T-helper 2 cell treated with Interferon-gamma antibody and Interleukin-4, amounts not matched to agents 5 μg/mL and 100 μg/mL, for 36 hours (primary cell): ENCODE results near the gene PPA1.
"Not testable (repeated sequence)": the region's sequence is repeated elsewhere in the genome, so short reads cannot be mapped to it uniquely, and the experiment has no call there.

Experiments
- DNase-seq: peaks from one replicate; pipeline ENCODE4 v3.0.0; 2021; ENCODE audit warnings: low spot score
- H3K27ac Mint-ChIP-seq: one replicate; pipeline ENCODE4 v1.8.0; 2021; ENCODE audit warnings: mild to moderate bottlenecking, mixed read lengths
- H3K27me3 Mint-ChIP-seq: one replicate; pipeline ENCODE4 v1.8.0; 2021; ENCODE audit warnings: low read depth, mixed read lengths
- H3K36me3 Mint-ChIP-seq: one replicate; pipeline ENCODE4 v1.8.0; 2021; ENCODE audit warnings: low read depth, mixed read lengths
- H3K4me1 Mint-ChIP-seq: one replicate; pipeline ENCODE4 v1.8.0; 2021; ENCODE audit warnings: low read depth, mixed read lengths
- H3K4me3 Mint-ChIP-seq: one replicate; pipeline ENCODE4 v1.8.0; 2022; ENCODE audit warnings: mild to moderate bottlenecking, moderate library complexity, mixed read lengths
- H3K9me3 Mint-ChIP-seq: one replicate; pipeline ENCODE4 v1.8.0; 2021; ENCODE audit warnings: mixed read lengths

PPA1 gene

DNA sequence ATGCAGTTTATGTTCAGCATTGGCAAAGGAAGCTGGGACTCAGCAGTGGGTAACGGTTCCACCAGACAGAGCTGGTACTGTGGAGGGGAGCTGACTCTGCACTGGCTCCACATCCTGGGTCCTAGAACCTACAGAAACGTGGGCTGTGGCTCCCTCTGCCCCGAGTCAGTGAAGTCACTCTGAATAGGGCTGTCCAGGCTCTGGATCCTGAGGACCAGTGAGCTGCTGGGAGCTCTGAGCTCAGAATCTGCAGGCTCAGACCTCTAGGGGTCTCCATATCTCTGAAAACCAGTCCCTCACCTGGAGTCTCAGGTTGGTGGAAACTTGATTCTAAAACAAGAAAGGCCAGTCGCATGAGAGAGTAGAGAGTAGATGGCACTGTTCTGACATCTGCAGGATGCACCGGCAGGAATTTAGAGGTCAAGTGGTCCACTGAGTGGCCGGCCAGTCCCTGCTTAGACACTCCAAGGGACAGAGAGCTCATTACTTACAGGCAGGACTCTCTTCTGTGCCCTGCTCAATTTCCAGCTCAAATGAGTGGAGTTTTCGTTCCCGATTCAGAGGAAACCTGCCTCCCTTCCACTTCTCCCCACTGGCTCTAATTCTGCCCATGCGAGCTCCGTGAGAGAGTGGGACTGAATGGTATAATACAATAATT lies 31.9 kb upstream of the PPA1 start:
- Mint-ChIP-seq H3K36me3 (peaks cover 2% of the 10 kb centered on the region), H3K27me3 (peaks cover 6% of the 10 kb centered on the region), H3K9me3 (peaks cover 21% of the 10 kb centered on the region), H3K27ac (no peak overlapping the region), H3K4me1 (peaks cover 3% of the 10 kb centered on the region), H3K4me3 (no peak overlapping the region)
- no peak for DNase-seq

DNA sequence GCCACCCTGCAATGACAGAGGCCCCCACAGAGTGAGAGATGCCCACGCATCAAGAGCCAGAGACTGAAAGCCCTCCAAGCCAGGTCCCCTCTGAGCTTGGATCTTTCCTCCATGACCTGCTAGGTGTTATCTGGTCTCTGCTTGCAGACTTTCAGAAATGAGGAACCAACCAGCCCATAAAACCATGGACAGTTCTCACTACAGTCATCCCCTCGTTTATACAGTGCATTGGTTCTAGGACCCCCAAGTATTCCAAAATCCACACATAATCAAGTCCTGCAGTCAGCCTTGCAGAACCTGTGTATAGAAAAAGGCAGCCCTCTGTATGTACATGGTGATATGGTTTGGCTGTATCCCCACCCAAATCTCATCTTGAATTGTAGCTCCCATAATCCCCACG lies 27.5 kb upstream of the PPA1 start:
- H3K4me1 Mint-ChIP-seq, result peaks cover under 1% of the 10 kb centered on the region
- peaks cover 33% of the 10 kb centered on the region for H3K27me3 Mint-ChIP-seq
- DNase-seq, result no peak
- no peak overlapping the region for H3K27ac Mint-ChIP-seq
- H3K4me3 Mint-ChIP-seq, result no peak overlapping the region
- peaks cover 2% of the 10 kb centered on the region for H3K36me3 Mint-ChIP-seq
- peaks cover 21% of the 10 kb centered on the region for H3K9me3 Mint-ChIP-seq

DNA sequence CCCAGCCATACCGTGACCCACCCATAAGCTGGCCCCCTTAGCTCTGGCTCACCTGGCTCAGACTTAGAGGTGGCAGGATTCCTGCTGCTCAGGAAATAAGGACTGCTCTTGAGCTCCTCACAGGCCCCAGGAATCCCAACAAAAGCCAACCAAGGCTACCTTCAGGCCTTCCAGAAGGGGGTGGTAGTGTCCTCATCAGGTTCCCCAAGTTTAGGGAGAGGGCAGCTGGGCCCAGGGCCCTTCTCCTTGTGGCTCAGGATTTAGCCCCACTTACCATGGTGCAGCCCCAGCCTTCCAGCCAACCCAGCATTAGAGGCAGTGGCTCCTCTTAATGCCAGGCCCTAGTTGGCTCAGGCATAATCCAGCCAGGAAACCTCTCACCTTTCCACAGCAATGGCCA lies 27.0 kb upstream of the PPA1 start:
- peaks cover 2% of the 10 kb centered on the region for H3K36me3 Mint-ChIP-seq
- no peak overlapping the region for H3K4me3 Mint-ChIP-seq
- DNase-seq, result no peak
- peaks cover 4% of the 10 kb centered on the region for H3K4me1 Mint-ChIP-seq
- H3K27me3 Mint-ChIP-seq, result peaks cover 36% of the 10 kb centered on the region
- peaks cover 21% of the 10 kb centered on the region for H3K9me3 Mint-ChIP-seq
- no peak overlapping the region for H3K27ac Mint-ChIP-seq

DNA sequence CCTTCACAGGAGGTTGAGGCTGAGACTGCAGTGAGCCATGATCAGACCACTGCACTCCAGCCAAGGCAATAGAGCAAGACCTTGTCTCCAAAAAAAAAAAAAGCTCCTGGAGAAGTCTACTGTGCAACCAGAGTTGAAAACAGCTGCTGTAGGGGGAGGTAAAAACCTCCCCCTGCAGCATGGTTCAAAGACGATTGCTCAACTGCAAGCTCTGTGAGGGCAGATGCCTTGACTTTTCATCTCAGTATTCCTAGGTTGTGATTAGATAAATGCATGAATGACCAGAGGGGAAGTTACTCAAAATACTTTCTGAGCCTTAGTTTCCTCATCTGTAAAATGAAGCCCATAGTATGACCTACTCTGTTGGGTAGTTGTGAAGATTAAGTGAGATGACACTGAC lies 25.0 kb upstream of the PPA1 start:
- Mint-ChIP-seq H3K9me3 (peaks cover 21% of the 10 kb centered on the region), H3K36me3 (peaks cover 2% of the 10 kb centered on the region), H3K4me1 (peaks cover 4% of the 10 kb centered on the region), H3K27me3 (peaks cover 47% of the 10 kb centered on the region), H3K4me3 (no peak overlapping the region), H3K27ac (no peak overlapping the region)
- DNase-seq, result no peak

DNA sequence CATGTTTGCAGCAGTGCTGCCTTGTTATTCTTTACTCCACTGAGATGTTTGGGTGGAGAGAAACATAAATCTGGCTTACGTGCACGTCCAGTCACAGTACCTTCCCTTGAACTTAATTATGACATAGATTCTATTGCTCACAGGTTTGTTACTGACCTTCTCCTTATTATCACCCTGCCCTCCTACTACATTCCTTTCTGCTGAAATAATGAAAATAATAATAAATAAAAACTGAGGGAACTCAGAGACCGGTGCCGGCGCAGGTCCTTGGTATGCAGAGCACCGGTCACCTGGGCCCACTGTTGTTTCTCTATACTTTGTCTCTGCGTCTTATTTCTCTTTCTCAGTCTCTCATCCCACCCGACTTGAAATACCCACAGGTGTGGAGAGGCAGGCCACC lies 24.6 kb upstream of the PPA1 start:
- not testable (repeated sequence) for H3K36me3 Mint-ChIP-seq, DNase-seq, H3K4me3 Mint-ChIP-seq, H3K4me1 Mint-ChIP-seq, H3K27ac Mint-ChIP-seq
- H3K27me3 Mint-ChIP-seq, result peaks cover 50% of the 10 kb centered on the region
- peaks cover 21% of the 10 kb centered on the region for H3K9me3 Mint-ChIP-seq

DNA sequence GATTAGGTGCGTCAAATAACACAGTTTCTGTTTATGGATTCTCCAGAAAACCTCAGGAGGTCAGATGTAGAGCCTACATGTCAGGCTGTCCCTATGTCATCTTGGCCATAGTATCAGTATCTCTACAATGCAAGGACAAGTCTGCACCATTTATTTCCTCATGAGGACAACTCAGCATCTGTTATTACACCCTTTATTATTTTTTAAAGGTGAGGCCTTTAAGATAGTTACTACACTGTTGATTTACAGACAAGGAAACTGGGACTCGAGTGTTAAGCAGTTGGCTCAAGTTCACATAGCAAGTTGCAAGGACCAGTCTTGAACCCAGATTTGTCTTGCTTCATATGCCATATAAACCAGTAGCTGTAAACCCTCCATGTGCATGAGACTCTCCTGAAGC lies 23.2 kb upstream of the PPA1 start:
- no peak overlapping the region for H3K27ac Mint-ChIP-seq
- peaks cover 12% of the 10 kb centered on the region for H3K9me3 Mint-ChIP-seq
- peaks cover 56% of the 10 kb centered on the region for H3K27me3 Mint-ChIP-seq
- no peak for DNase-seq
- peaks cover 4% of the 10 kb centered on the region for H3K4me1 Mint-ChIP-seq
- H3K4me3 Mint-ChIP-seq, result no peak overlapping the region
- peaks cover under 1% of the 10 kb centered on the region for H3K36me3 Mint-ChIP-seq

DNA sequence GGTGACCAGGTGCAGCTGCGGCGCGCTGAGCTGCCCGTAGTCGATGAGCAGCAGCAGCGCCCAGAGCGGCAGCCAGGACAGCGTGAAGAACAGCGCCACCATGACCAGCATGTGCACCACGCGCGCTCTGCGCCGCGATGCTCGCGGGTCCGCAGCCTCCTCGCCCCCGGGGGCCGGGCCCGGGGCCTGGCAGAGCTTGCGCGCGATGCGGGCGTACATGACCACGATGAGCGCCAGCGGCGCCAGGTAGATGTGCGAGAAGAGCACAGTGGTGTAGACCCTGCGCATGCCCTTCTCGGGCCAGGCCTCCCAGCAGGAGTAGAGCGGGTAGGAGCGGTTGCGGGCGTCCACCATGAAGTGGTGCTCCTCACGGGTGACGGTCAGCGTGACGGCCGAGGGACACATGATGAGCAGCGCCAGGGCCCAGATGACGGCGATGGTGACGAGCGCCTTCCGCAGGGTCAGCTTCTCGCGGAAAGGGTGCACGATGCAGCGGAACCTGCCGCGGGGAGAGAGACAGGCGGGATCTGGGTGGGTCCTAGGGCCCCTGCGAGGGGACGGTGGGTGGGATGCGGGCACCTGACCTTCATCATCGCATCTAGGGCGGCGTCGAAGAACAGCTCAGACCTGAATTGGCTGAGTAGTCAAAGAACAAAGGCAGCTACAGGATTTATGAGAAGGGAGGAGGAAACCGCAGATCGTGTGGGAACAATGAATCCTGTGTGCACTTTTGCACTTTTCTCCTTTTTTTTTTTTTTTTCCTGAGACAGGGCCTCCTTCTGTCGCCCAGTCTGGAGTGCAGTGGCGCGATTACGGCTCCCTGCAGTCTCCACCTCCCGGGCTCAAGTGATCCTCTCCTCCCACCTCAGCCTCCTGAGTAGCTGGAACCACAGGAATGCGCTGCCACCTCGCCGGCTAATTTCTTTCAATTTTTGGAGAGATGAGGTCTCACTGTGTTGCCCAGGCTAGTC lies 22.4 kb upstream of the PPA1 start:
- no peak for DNase-seq

DNA sequence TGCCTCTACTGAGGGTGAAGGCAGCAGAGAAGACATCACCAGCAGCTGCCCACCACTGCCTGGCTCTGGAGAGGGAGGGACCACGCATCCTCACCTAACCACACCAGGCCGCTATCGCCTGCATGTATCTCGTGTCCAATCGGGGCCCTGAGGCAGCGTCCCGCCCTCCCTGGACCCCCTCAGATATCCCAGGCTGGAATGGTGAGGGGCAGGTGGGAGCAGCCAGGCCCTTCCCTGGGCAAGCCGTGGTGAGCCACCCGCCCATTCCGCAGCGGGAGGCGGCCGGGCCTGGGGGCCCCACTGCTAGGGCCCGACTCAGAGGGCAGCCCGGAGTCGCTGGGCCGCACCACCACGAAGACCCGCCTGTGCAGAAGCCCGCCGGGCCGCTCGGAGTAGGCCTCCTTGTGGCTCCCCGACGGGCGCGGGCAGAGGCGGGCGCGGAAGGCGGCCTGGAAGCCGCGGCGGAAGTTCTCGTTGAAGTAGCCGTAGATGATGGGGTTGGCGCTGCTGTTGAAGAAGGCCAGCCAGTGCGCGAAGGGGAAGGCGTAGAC lies 21.6 kb upstream of the PPA1 start:
- no peak overlapping the region for H3K27ac Mint-ChIP-seq
- H3K36me3 Mint-ChIP-seq, result no peaks in the 10 kb centered on the region
- no peaks in the 10 kb centered on the region for H3K9me3 Mint-ChIP-seq
- DNase-seq, result no peak
- H3K4me3 Mint-ChIP-seq, result peak overlapping the region; percentile 40
- peaks cover 57% of the 10 kb centered on the region for H3K27me3 Mint-ChIP-seq
- H3K4me1 Mint-ChIP-seq, result peaks cover 4% of the 10 kb centered on the region

More for the DNA sequence above, 22.4 kb upstream of the PPA1 start:
- H3K27ac Mint-ChIP-seq, result peak overlapping the region; percentile 41
- H3K9me3 Mint-ChIP-seq, result peaks cover 3% of the 10 kb centered on the region
- H3K4me1 Mint-ChIP-seq, result peaks cover 4% of the 10 kb centered on the region
- H3K36me3 Mint-ChIP-seq, result no peaks in the 10 kb centered on the region
- H3K27me3 Mint-ChIP-seq, result peaks cover 57% of the 10 kb centered on the region
- H3K4me3 Mint-ChIP-seq, result peak overlapping the region; percentile 59

DNA sequence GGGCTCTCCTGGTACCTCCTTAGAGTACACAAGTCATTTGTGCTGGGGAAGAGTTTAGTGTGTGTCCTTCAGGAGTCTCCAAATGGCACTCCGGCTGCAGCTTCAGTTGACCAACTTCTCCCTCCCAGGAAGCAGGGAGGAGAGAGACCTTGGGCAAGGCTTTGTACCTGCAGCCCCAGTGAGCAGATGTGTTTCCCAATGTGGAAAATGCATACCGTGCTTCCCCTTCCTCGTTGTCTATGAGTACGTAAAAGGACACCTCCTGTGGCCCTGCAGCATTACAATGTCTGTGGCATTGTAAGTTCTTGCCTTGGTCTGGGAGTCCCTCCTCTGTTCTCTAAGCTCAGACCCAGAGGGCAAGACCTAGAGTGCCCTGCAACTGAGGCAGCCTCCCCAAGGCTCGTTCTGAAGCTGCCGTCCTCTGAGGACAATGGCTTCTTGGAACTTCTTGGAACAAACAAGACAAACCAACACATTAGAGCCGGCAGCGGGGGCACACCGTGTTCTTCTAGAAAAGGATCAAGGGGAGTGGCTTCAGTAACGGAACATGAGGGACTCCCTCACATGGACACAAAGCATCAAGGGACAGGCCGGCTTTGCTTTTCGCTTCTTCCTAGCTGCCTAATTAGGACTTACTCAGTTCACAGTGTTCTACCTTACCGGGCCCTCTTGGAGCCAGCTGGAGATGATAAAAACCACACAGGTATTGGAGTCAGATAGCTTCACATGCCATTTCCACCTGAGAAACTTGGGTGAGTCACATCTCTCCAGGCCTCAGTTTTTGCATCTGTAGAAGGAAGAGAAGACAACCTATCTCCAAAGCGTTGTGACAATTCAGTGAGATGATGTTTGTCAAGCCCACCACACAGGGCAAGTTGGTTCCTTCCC lies 20.9 kb upstream of the PPA1 start:
- peaks cover 57% of the 10 kb centered on the region for H3K27me3 Mint-ChIP-seq
- no peak overlapping the region for H3K4me3 Mint-ChIP-seq

DNA sequence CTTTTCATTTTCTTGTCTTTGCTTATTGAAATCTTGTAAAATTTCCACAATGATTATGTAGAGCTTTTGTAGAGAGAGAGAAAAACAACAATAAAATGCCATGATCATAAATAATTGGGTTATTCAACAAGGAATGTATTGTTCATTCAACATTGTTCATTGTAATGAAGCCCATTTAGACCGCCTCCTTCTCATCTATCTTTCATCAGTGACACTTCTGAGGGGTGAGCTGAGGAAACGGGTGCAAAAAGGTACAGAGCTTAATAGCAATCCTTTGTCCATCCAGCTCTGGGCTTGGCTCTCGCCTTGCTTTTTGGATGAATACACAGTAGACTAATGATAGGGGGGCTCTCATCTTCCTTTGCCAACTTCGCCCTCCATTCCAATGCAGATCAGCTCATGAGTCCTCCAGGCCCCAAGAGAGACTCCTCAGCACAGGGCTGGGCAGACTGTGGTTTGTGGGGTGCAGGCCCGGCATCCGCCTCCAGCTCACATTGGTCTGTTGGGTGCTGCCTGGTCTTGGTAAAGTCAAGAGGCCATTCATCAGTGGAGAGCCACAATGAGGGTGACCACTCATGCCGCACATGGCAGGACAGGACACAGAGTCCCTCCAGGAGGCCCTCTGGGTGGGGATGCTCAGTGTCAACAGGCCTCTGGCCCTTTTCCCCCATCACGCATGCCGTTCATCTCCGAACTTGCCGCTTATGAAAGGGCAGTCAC lies 17.9 kb upstream of the PPA1 start:
- Mint-ChIP-seq H3K27ac (no peak overlapping the region), H3K4me3 (no peak overlapping the region), H3K36me3 (no peaks in the 10 kb centered on the region), H3K27me3 (peaks cover 39% of the 10 kb centered on the region), H3K9me3 (no peaks in the 10 kb centered on the region), H3K4me1 (peaks cover 4% of the 10 kb centered on the region)
- no peak for DNase-seq

More for the DNA sequence above, 20.9 kb upstream of the PPA1 start:
- Mint-ChIP-seq H3K4me1 (peaks cover 4% of the 10 kb centered on the region), H3K9me3 (no peaks in the 10 kb centered on the region), H3K36me3 (no peaks in the 10 kb centered on the region), H3K27ac (no peak overlapping the region)
- no peak for DNase-seq

DNA sequence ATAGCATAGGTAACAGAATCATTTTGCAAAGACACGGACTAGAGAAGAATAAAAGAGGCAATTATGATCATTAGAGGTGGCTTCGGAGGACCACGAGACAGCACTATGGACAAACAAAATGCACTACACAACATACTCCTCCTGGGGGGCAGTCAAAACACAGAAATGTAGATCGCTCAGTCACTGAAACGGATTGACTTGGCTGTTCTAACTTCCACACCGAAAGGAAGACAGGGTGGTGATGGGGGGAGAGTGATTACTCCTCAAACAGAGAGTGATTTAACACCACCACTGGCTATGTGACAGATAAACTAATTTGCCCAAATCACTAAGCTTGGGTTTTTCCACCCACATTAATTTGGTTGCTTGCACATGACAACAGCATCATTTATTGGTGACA lies 14.1 kb upstream of the PPA1 start:
- Mint-ChIP-seq H3K27me3 (peaks cover 24% of the 10 kb centered on the region), H3K36me3 (no peaks in the 10 kb centered on the region), H3K4me1 (no peaks in the 10 kb centered on the region), H3K9me3 (no peaks in the 10 kb centered on the region), H3K4me3 (no peak overlapping the region), H3K27ac (no peak overlapping the region)
- DNase-seq, result no peak

DNA sequence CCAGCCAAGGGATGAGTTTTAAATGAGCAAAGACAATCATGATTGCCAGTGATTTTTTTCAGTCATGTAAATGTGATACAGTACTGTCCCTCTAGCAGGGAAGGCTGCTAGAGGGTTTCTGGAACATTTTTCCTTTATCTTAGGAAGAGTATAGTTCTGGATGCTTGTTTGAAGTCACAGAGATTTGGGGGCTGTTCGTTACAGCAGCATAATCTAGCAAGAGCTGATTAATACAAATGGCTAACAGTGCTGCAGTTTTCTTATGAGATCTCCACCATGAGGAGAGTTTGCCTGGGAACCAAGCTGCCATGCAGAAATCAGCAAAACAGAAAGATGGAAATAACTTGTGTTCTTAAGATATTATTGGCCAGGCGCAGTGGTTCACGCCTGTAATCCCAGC lies 7.9 kb upstream of the PPA1 start:
- DNase-seq, result no peak
- Mint-ChIP-seq H3K4me1 (no peaks in the 10 kb centered on the region), H3K9me3 (peaks cover 4% of the 10 kb centered on the region), H3K27ac (no peak overlapping the region), H3K36me3 (no peaks in the 10 kb centered on the region), H3K27me3 (peaks cover 14% of the 10 kb centered on the region), H3K4me3 (no peak overlapping the region)

DNA sequence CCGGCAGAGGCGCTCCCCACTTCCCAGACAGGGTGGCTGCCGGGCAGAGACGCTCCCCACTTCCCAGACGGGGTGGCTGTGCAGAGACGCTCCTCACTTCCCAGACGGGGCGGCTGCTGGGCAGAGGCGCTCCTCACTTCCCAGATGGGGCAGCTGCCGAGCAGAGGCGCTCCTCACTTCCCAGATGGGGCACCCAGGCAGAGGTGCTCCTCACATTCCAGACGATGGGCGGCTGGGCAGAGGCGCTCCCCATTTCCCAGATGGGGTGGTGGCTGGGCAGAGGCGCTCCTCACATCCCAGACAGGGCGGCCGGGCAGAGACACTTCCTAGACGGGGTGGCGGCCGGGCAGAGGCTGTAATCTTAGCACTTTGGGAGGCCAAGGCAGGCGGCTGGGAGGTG lies 6.8 kb upstream of the PPA1 start:
- not testable (repeated sequence) for H3K9me3 Mint-ChIP-seq

More for the DNA sequence above, 6.8 kb upstream of the PPA1 start:
- not testable (repeated sequence) for H3K36me3 Mint-ChIP-seq, DNase-seq, H3K27me3 Mint-ChIP-seq, H3K4me1 Mint-ChIP-seq, H3K4me3 Mint-ChIP-seq, H3K27ac Mint-ChIP-seq
